ENCODE data around the gene TMPRSS7. TPM values are rescaled to one million over a fixed set of nuclear protein-coding genes. Genes with fewer than 3 reads are reported as not detected.

The TMPRSS7 gene
- total and polyA plus RNA-seq, 2 of the 8 experiments (the other 6 are each of a cell fraction or from before 2014, with no cell fraction given): not detected

DNA sequence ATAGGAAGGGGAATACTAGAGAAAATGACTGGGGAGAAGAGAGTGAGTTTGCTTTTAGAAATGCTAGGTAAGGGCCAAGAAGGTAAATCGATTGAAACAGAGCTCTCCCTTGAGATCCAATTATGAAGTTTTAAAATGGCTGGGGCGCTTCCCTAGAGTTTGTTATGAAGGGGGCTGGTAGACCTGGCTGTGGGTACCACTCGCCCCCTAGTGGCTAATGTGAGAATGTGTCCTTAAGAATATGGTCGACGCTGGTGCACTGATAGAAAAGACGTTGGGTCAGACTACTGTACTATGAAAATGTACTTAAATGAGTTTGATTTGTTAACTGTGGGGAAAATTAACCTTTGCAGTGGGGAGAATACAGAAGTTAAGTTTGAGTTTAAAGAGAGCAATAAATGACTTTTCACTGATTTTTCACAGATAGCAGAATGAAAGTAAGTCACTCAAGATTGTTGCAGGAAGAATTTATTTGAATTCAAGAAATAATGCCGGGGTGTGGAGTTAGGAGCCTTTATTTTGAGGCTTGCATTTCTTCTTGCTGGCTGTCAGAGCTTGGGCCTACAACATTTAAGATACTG is 9.2 kb downstream of the TMPRSS7 start:
- Histone ChIP-seq H3K79me1 (ENCODE audit: low read depth, low read length) (no peaks in the 10 kb centered on the region), H3K4me1 (replicated peaks in 1 of 4; ENCODE audit: control insufficient read depth in 3 of 4, insufficient read depth in 4 of 4, low read length in 3 of 4) (peaks cover 0 to 4% (median 1%) of the 10 kb centered on the region in 4 experiments; a peak in 4 of 7 replicates), H4K5ac (ENCODE audit: insufficient read length, low read depth, low read length) (no peak overlapping the region), H3K4ac (replicated peaks; ENCODE audit: insufficient read length, low read depth, low read length) (no peak overlapping the region), H4K8ac (ENCODE audit: extremely low read depth, insufficient read depth, low read length) (no peak overlapping the region), H4K91ac (replicated peaks; ENCODE audit: insufficient read length, low read length) (no peak overlapping the region), H2AK5ac (ENCODE audit: low read depth, low read length) (no peak overlapping the region), H2BK12ac (ENCODE audit: low read depth, low read length) (no peak overlapping the region), H3K56ac (replicated peaks; ENCODE audit: insufficient read length, low read depth, low read length) (no peak overlapping the region), H2BK120ac (replicated peaks; ENCODE audit: low read depth, low read length) (no peak overlapping the region), H3K9ac (replicated peaks in 1 of 4; ENCODE audit: extremely low read depth in 1 of 4, low read depth in 3 of 4, low read length in 3 of 4) (no peak overlapping the region), H3K4me3 (ENCODE audit: extremely low read depth in 1 of 4, insufficient read depth in 2 of 4, low read depth in 3 of 4, low read length in 4 of 4) (no peak overlapping the region), H3K27ac (ENCODE audit: low read depth, low read length) (no peak overlapping the region), H3K79me2 (ENCODE audit: control insufficient read depth in 1 of 2, insufficient read depth in 2 of 2, low read length in 2 of 2) (no peaks in the 10 kb centered on the region), H3K14ac (ENCODE audit: insufficient read length) (no peak overlapping the region), H3K4me2 (ENCODE audit: insufficient read depth in 1 of 2, low read depth in 2 of 2, low read length in 2 of 2) (no peak overlapping the region), H4K20me1 (replicated peaks in 1 of 2; ENCODE audit: control insufficient read depth in 1 of 2, insufficient read depth in 2 of 2, low read length in 2 of 2) (no peaks in the 10 kb centered on the region), H2BK20ac (ENCODE audit: low read length) (no peak overlapping the region), H3K36me3 (ENCODE audit: control insufficient read depth in 2 of 4, insufficient read depth in 4 of 4, low read length in 3 of 4) (no peaks in the 10 kb centered on the region), H3K23me2 (ENCODE audit: low read depth, low read length) (no peaks in the 10 kb centered on the region), H3K18ac (ENCODE audit: extremely low read depth, low read length) (no peak overlapping the region), H3K23ac (ENCODE audit: insufficient read length) (no peak overlapping the region), H3K27me3 (replicated peaks in 1 of 4; ENCODE audit: control insufficient read depth in 3 of 4, extremely low read depth in 1 of 4, insufficient read depth in 3 of 4, low read length in 3 of 4) (no peaks in the 10 kb centered on the region), H2BK5ac (ENCODE audit: low read depth, low read length) (no peak overlapping the region), H2BK15ac (ENCODE audit: low read length) (no peak overlapping the region), H3K9me3 (ENCODE audit: insufficient read depth in 2 of 2, low read depth in 1 of 2, low read length in 1 of 2) (no peaks in the 10 kb centered on the region), H2AFZ (ENCODE audit: low read length) (0 out of 2 replicates have a peak overlapping the region, but pooled peaks have one; percentile 24)
- TF ChIP-seq RXRA (IDR thresholded peaks at IDR 0.05; ENCODE audit: insufficient read depth, low read depth, low read length) (no peak), SIRT6 (IDR thresholded peaks at IDR 0.05; ENCODE audit: low read length) (no peak), ASH2L (IDR thresholded peaks at IDR 0.05; ENCODE audit: low read length) (no peak), TEAD4 (IDR thresholded peaks at IDR 0.05; ENCODE audit: low read depth, low read length) (0 out of 2 replicates have a peak, but pooled peaks have one; percentile 10), RAD21 (IDR thresholded peaks at IDR 0.05 in 1 of 2, conservative IDR thresholded peaks at IDR 0.05 in 1 of 2; ENCODE audit: low read depth in 2 of 2, low read length in 2 of 2) (peak; percentile 81 to 86), SP2 (IDR thresholded peaks at IDR 0.05; ENCODE audit: low read length) (no peak), YY1 (IDR thresholded peaks at IDR 0.05; ENCODE audit: low read depth, low read length) (peak; percentile 77), BACH1 (IDR thresholded peaks at IDR 0.05; ENCODE audit: low read length) (no peak), SIX5 (IDR thresholded peaks at IDR 0.05; ENCODE audit: low read depth, low read length) (no peak)
- TF ChIP-seq, protein P1, sequence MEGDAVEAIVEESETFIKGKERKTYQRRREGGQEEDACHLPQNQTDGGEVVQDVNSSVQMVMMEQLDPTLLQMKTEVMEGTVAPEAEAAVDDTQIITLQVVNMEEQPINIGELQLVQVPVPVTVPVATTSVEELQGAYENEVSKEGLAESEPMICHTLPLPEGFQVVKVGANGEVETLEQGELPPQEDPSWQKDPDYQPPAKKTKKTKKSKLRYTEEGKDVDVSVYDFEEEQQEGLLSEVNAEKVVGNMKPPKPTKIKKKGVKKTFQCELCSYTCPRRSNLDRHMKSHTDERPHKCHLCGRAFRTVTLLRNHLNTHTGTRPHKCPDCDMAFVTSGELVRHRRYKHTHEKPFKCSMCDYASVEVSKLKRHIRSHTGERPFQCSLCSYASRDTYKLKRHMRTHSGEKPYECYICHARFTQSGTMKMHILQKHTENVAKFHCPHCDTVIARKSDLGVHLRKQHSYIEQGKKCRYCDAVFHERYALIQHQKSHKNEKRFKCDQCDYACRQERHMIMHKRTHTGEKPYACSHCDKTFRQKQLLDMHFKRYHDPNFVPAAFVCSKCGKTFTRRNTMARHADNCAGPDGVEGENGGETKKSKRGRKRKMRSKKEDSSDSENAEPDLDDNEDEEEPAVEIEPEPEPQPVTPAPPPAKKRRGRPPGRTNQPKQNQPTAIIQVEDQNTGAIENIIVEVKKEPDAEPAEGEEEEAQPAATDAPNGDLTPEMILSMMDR (IDR thresholded peaks at IDR 0.05; ENCODE audit: control extremely low read depth in 1 of 3, insufficient read depth in 1 of 3, low read depth in 1 of 3, low read length in 3 of 3): peak; percentile 76 to 82 (median 79)
- FAIRE-seq (peak; percentile 91), DNase-seq (ENCODE audit: low read depth in 1 of 2, low spot score in 2 of 2) (peak in 1 of 2 experiments; percentile 5)
- WGBS, 2 experiments (ENCODE audit: extremely low coverage in 1 of 2, insufficient coverage in 1 of 2, insufficient read length in 1 of 2, insufficient replicate concordance in 2 of 2, low coverage in 1 of 2, low lambda C conversion rate in 2 of 2, missing lambda C conversion rate in 1 of 2): 14% methylated on average over 7 of the region's 7 CpGs; no CpG with 5 or more reads in 1 of the 2 experiments
- CTCF ChIA-PET (ENCODE audit: partially characterized antibody): interaction anchor here (0.6 to 5.6 kb wide), 35 partner anchors 10 to 1690 kb away, joined by 3 to 47 read pairs (median 4); partner anchors contain the start of gene TMPRSS7
- POLR2A ChIA-PET (ENCODE audit: partially characterized antibody): no interaction called here
